ELR (cell line): Measurements from ENCODE around the gene TDRKH.

Experiments
- DNase-seq: peaks from one replicate; pipeline ENCODE4 v3.0.0-alpha.2; 2015; ENCODE audit warnings: low read depth

TDRKH gene

GRCh38 chr1:151823175-151823574 lies 32.9 kb upstream of the TDRKH start:
- no peak for DNase-seq

DNA sequence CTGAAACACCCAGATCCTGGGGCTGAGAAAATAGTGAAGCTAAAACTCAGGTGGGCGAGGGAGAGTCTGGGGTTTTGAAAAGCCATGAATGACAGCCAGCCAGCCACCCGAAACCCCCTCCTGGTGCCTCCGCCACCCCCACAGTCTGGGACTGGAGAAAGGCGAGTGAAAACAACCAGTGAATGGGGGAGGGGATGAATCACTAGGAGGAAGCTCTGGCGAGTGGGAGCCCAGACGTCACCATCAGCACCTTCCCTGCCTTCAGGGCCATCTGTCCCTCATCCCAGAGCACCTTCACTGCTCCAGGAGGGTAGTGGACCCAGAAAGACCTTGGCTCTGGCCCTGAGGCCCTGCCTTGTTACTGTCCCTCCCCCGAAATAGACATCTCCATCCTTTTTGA lies 32.1 kb upstream of the TDRKH start:
- DNase-seq: no peak

GRCh38 chr1:151820940-151821339 lies 30.6 kb upstream of the TDRKH start:
- no peak for DNase-seq

GRCh38 chr1:151819976-151820623 lies 29.8 kb upstream of the TDRKH start:
- no peak for DNase-seq

DNA sequence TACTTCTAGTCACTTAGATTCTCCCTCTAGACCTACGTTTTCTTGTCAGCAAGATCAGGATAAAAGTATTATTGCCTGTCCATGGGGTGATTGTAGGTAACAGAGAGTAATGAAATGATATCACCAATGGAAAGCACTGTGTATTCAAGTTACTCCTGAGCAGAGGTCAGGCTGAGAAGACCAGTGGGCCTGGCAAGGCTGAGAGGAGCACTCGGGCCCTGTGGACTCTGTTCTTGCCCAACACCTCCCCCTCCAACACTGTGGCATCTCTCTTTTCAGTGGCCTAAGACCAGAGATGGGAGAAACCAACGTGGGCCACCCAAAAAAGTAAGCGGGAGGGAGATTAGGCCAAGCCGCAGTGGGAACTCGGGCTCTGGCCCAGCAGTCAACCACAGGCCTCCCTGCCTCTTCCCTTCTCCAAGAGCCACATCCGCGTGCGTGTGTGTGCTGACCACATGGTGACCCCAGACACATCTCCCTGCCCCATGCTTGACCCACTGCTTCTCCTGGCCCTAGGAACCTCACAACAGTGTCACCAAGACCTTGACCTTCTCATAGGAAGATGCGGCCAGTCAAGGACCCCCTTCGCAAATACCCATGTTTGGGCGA lies 29.0 kb upstream of the TDRKH start:
- no peak for DNase-seq

- no peak for DNase-seq
Observed at GRCh38 chr1:151817353-151817730, 27.0 kb upstream of the TDRKH start.

- no peak for DNase-seq
Observed at GRCh38 chr1:151816548-151817352, 26.4 kb upstream of the TDRKH start.

GRCh38 chr1:151815716-151816327 lies 25.5 kb upstream of the TDRKH start:
- DNase-seq: no peak

DNA sequence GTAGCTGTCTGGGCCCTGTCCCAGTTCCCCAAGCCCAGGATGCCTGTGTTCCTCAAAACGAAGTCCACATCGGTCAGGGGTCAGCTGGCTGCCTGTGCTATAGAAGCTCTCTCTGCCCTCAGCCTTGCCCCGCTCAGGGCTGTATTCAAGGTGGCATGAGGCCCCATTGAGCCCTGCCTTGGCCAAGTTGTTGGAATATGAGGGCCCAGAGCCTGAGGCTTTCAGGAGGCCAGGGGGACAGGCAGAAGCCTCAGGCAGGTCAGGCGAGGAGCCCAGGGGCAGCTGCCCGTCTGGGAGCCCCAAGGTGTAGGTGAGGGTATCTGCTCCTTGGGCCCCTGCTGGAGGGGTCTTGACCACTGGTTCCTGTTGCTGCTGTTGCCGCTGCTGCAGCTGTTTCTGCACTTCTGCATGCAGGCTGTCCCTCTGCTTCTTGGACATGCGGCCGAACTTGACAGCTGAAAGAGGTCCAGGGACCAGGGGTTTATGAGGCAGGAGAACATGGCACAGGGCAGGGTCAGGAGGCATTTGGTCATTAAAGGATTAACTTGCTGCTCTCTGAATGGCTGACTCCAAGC lies 24.8 kb upstream of the TDRKH start:
- no peak for DNase-seq

DNA sequence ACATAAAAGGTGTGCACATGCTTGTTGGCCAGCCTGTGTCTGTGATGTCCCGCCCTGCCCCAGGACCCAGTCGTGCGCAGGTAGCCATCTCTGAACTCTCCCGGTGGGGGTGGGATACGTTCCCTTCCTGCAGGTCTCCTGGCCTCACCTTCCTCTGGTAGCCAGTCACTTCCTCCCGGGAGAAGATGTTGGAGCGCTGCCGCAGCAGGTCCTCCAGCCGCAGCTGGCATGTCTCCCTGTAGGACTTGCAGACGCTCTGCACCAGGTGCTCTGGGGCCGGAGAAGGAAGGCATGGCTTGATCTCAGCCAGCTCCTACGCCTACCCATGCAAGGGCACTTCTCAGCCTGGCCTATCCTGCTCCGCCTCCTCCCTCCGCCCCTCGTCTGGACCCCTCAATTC lies 24.1 kb upstream of the TDRKH start:
- DNase-seq: no peak

DNA sequence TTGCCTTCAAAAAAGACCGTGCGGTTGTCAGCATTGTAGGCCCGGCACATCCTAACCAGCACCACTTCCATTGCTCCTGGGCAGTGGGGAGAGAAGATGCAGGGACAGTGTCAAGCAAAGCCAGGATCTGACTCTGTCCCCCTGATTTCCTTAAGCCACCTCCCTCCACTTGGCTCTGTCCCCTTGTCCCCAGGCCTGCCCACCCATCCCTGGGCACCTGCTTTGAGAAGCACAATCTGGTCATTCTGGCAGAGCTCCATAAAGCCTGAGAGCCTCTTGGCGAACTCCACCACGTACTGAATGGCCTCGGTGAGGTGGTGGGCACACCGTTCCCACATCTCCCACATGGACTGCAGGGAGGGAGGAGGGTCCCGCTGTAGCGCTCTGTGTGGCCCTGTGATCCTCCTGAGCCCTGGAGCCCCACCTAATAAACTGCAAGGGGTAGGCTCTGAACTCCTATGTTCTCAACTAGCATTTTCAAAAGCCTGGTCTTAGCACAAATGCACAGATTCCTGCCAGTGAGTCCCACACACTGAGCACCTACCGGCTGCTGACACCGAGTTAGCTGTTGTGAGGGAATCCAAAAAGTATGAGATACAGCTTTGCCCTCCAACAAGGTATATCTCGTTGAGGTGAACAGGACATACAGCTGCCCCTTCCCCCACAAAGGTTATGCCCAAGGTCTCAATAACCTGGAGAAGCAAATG lies 23.1 kb upstream of the TDRKH start:
- no peak for DNase-seq

- DNase-seq: no peak
Observed at GRCh38 chr1:151811181-151811580, 20.9 kb upstream of the TDRKH start.

- no peak for DNase-seq
Observed at GRCh38 chr1:151809985-151810556, 19.8 kb upstream of the TDRKH start.

GRCh38 chr1:151809290-151809984 lies 19.1 kb upstream of the TDRKH start:
- no peak for DNase-seq

GRCh38 chr1:151807766-151808165 lies 17.5 kb upstream of the TDRKH start:
- DNase-seq: no peak

DNA sequence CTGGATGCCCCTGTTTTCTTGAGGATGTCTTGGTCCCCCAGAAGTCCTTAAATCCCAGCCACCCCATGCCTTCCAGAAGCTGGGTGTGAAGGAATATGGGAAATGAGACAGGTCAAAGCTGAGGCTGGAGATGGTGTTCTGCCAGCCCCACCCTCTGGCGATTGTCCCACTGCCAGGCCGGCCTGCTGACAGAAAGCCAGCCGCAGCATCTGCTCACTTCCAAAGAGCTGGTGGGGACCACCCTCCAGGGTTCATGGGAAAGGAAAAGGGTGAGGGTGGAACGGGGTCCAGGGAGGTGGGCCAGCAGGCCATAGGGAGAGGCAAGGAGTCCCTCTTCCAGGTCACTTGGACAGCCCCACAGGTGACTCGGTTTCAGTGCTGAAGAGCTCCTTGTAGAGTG lies 16.8 kb upstream of the TDRKH start:
- DNase-seq: no peak

DNA sequence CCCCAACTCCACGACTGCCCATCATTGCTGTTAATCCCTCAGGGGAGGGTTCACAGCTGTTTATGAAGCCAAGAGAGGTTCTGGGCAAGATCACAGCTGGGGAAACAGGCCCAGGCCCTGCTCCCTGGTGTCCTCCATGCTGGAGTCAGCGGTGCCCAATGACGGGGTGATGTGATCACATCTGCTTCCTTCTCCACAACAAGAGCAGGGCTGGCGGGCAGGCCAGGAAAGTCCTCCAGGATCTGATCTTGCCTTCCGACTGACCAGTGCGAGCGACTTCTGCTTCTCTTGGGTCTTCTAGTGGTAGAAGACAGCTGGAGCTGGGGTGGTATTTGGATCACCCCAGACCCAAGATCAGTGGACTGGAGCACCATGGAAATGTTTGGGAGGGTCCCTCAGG lies 15.9 kb upstream of the TDRKH start:
- DNase-seq: no peak

DNA sequence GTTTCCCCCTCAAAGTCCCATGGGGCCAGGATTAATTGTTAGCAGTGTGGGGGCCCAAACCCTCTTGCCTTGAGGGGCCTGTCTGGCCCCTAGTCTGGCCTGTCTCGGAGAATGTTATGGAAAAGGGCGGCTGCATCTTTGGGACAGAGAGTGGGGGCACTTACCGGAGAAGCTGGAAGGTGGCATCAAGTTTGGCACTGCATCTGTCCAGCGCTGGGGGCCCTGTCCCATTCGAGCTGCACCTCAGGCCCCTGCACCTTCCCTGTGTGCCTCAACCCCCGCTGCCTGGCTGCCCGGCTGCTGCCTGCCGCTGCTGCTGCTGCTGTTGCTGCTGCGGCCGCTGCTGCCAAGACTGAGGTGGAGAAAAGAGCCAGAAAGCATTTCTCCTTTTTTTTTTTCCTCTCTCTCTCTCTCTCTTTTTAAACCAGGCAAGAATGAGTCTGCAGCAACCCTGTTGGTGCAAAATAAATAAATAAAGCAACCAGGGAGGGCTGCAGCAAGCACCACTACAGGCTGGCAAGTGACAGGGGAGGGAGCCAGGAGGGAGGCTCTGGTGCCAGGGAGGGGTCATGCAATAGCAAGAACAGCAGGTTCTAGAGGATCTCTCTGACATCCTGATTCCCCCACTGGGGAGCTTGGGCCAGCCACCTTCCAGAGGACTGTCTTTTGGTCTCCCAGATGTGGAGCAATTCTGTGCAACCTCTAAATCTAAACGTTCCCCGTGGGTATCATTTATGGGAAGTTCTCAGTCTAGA lies 14.9 kb upstream of the TDRKH start, which contains the start of gene LINGO4:
Gene LINGO4, minus strand, starts transcription at position 354 of the 755 bp plus-strand sequence. CDS start 2,715 bp downstream, outside the sequence.
- DNase-seq: no peak

DNA sequence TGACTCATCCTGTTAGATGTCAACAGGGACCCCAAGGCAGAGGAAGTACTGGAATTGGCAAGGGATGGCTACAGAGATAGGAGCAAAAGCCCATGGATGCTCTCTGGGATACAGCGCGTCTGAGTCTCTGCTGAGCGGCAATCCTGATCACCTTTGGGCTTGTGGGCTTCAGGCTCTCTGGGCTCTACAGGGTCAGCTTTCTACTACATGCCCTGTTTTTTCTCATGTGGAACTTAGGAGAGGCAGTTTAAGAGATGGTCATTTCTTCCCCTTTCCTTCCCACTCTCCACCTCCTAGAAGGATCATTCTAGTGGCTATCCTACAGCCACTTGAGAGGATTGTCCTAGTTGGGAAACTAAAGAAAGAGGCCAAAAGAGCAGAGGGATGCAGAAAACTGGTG lies 13.6 kb upstream of the TDRKH start:
- no peak for DNase-seq

DNA sequence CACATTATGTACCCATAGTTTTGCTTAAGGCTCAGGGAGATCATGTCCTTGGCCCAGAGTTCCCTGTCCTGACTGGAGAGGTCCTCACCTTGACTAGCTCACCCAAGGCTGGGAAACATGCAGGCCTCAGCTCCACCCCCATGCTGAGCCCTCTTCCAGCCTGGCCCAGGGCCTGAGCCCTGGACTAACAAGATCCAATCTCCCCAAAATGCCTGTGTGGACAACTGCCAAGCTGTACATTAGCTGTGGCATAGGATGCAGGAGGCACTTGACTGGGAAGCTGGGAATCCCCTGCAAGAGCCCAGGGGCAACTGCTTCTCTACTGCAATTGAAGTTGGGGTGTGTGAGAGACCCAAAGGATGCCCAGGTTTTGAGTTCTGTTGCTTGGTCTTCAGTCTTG lies 12.9 kb upstream of the TDRKH start:
- DNase-seq: no peak
